ENCODE measurements around the gene FAM210A. TPM values are rescaled to one million over a fixed set of nuclear protein-coding genes. Genes with fewer than 3 reads are reported as not detected.

The FAM210A gene
- total and polyA plus RNA-seq, 8 donors = 1.4 to 35.0 (median 3.9) TPM

DNA sequence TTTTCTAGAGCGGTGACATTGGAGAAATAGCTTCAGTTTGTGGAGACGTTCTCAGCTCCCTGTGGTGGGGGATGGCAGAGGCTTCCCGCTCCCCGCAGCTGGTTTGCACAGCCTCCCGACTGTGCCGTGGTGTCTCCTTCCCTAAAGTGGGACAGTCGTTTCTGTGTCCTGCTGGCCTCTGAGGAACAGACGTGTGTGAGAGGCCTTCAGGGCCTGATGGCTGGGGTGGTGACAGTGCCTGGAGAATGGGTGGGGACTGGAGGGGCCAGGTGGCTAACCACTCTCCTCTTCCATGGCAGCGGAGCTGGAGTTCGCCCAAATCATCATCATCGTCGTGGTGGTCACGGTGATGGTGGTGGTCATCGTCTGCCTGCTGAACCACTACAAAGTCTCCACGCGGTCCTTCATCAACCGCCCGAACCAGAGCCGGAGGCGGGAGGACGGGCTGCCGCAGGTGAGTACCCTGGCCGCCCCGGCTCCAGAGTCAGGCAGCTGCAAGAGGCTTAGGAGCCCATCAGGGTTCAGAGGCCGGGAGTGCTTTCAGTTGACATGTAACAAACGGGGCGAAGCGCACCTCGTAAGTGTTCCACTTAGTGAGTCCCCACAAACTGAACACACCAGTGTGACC is 105.4 kb downstream of the FAM210A start:
- DNase-seq = no peak
- TF ChIP-seq POLR2A (IDR thresholded peaks at IDR 0.05) = no peak
- TF ChIP-seq POLR2AphosphoS5 (IDR thresholded peaks at IDR 0.05) = no peak
- TF ChIP-seq CTCF (IDR thresholded peaks at IDR 0.05) = no peak
- no peak for TF ChIP-seq EP300 (IDR thresholded peaks at IDR 0.05)
- H3K9me3 ChIP-seq = no peaks in the 10 kb centered on the region
- peaks cover 0 to 36% (median 17%) of the 10 kb centered on the region in 4 donors for H3K36me3 ChIP-seq
- peaks cover 0 to 4% (median 0%) of the 10 kb centered on the region in 4 donors for H3K4me1 ChIP-seq
- intact Hi-C loops (cut with DNase I; ENCODE audit: low total_unique reads) = no loop called here
- WGBS, 5 donors = 94 to 98% (median 96%) methylated on average over 8 to 29 of the region's 29 CpGs
- H3K27me3 ChIP-seq = no peaks in the 10 kb centered on the region
- no peak overlapping the region for H3K27ac ChIP-seq
- H3K4me3 ChIP-seq = no peak overlapping the region

- no peak overlapping the region for H3K27ac ChIP-seq
- no peaks in the 10 kb centered on the region for H3K27me3 ChIP-seq
- intact Hi-C loops (cut with DNase I; ENCODE audit: low total_unique reads) = no loop called here
- TF ChIP-seq EP300 (IDR thresholded peaks at IDR 0.05) (no peak), POLR2AphosphoS5 (IDR thresholded peaks at IDR 0.05) (no peak), CTCF (IDR thresholded peaks at IDR 0.05) (no peak), POLR2A (IDR thresholded peaks at IDR 0.05) (no peak)
- no peaks in the 10 kb centered on the region for H3K9me3 ChIP-seq
- WGBS, 5 donors = 82 to 88% (median 83%) methylated on average over 10 of the region's 10 CpGs
- peak in 1 of 2 donors; percentile 0 for DNase-seq
- H3K4me3 ChIP-seq = no peak overlapping the region
- H3K4me1 ChIP-seq = peaks cover 0 to 4% (median 0%) of the 10 kb centered on the region in 4 donors
- H3K36me3 ChIP-seq = peaks cover 0 to 36% (median 17%) of the 10 kb centered on the region in 4 donors
These were observed 106.1 kb downstream of the FAM210A start for GRCh38 chr18:13620206-13620672.

DNA sequence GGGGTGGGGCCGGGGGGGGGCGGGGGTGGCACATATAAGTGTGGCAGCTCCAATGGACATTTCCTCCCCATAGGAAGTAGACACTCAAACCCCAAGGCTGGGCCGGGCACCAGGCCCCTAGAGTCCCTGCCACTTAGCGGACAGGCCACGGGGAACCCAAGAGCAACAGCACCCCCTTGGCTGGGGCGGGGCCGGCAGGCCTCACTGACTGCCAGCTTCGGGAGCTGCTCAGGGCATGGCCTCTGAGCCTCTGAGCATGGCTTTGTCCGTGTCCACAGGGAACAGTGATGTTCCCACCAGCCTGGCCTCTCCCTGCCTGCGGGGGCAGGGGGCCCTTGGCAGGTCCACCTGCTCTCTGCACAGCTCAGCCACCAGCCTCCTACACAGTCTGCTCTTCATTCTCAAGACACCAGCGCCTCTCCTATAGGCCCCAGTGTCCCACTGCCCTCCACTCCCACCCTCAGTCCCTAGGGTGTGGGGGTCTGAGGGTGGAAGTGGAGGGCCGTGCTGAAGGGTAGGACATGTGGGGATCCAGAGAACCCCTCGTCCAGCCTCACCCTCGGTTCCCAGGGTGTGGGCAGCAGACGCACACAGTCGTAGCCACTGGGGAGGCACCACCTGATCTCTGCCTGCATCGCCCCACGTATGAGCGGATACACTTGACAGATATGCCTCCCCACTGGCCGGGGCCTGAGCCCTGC is 106.7 kb downstream of the FAM210A start:
- DNase-seq = peak in 1 of 2 donors; percentile 2
- no peaks in the 10 kb centered on the region for H3K9me3 ChIP-seq
- 86 to 91% (median 88%) methylated on average over 10 to 20 of the region's 20 CpGs for WGBS, 5 donors

More for the DNA sequence above, 106.7 kb downstream of the FAM210A start:
- Histone ChIP-seq H3K36me3 (peaks cover 0 to 36% (median 17%) of the 10 kb centered on the region in 4 donors), H3K4me3 (no peak overlapping the region), H3K27ac (no peak overlapping the region), H3K27me3 (no peaks in the 10 kb centered on the region), H3K4me1 (peaks cover 0 to 4% (median 0%) of the 10 kb centered on the region in 4 donors)
- intact Hi-C loops (cut with DNase I; ENCODE audit: low total_unique reads) = no loop called here
- TF ChIP-seq EP300 (IDR thresholded peaks at IDR 0.05) (no peak), POLR2A (IDR thresholded peaks at IDR 0.05) (no peak), CTCF (IDR thresholded peaks at IDR 0.05) (no peak), POLR2AphosphoS5 (IDR thresholded peaks at IDR 0.05) (no peak)

Data from stomach (tissue), 9 donors.